ENCODE measurements around the gene STT3A. TPM values are rescaled to one million over a fixed set of nuclear protein-coding genes. Genes with fewer than 3 reads are reported as not detected.

The STT3A gene
- total and polyA plus RNA-seq, 2 donors (not counting 3 experiments of a cell fraction or from before 2014, with no cell fraction given), result 236 to 362 TPM

GRCh38 chr11:125637840-125638239 lies 45.2 kb downstream of the STT3A start:
- H3K36me3 ChIP-seq (ENCODE audit: control insufficient read depth in 2 of 2, extremely low read depth in 1 of 2, insufficient read depth in 2 of 2, low read length in 2 of 2), result peaks cover 2 to 37% of the 10 kb centered on the region in 2 experiments
- DNase-seq (ENCODE audit: low read depth, low spot score) (no peak), FAIRE-seq (no peak)
- no peak overlapping the region for H2AFZ ChIP-seq (ENCODE audit: low read depth, low read length)
- TF ChIP-seq MAX (IDR thresholded peaks at IDR 0.05; ENCODE audit: insufficient read depth, insufficient read length) (no peak), POLR2A (IDR thresholded peaks at IDR 0.05; ENCODE audit: low read depth, low read length) (no peak), EZH2 (IDR thresholded peaks at IDR 0.05; ENCODE audit: borderline replicate concordance, low read depth, low read length, severe bottlenecking) (no peak), JUN (IDR thresholded peaks at IDR 0.05; ENCODE audit: borderline replicate concordance, insufficient read depth, insufficient read length, low read depth) (no peak), MYC (IDR thresholded peaks at IDR 0.05; ENCODE audit: low read depth, low read length) (no peak)
- no peaks in the 10 kb centered on the region for H3K9me3 ChIP-seq (replicated peaks; ENCODE audit: control insufficient read depth, insufficient read depth, low read length)
- dilution Hi-C loops (cut with MboI; ENCODE audit: extremely low pct_ligation_motif_present, low sequenced_read_pairs), result no loop called here
- H3K27me3 ChIP-seq (ENCODE audit: control insufficient read depth in 2 of 2, insufficient read depth in 2 of 2, low read length in 2 of 2), result no peaks in the 10 kb centered on the region
- no peaks in the 10 kb centered on the region for H3K4me1 ChIP-seq (ENCODE audit: control insufficient read depth, extremely low read depth, insufficient read depth, low read length)
- no peak overlapping the region for H3K4me3 ChIP-seq (replicated peaks in 1 of 3; ENCODE audit: insufficient read depth in 1 of 3, low read depth in 1 of 3, low read length in 3 of 3)
- no peaks in the 10 kb centered on the region for H3K79me2 ChIP-seq (ENCODE audit: control insufficient read depth, insufficient read depth, low read length)
- no peak overlapping the region for H3K9ac ChIP-seq (replicated peaks; ENCODE audit: extremely low read depth, insufficient read depth, low read length)
- POLR2A ChIA-PET, result no interaction called here
- H3K27ac ChIP-seq (ENCODE audit: insufficient read depth, low read depth, low read length), result no peak overlapping the region
- intact Hi-C loops (cut with micrococcal nuclease), result no loop called here
- BruUV-seq (replicated peaks), result no TSS peak
- H3K9me1 ChIP-seq (replicated peaks; ENCODE audit: control insufficient read depth, extremely low read depth, insufficient read depth, low read length), result no peaks in the 10 kb centered on the region
- no peak overlapping the region for H3K4me2 ChIP-seq (ENCODE audit: insufficient read depth, low read length)
- H4K20me1 ChIP-seq (replicated peaks; ENCODE audit: control insufficient read depth, extremely low read depth, insufficient read depth, low read length), result no peaks in the 10 kb centered on the region
- CTCF ChIA-PET, result interaction anchor here (1.3 to 1.4 kb wide), 3 partner anchors 14 to 42 kb away, joined by 4 to 5 read pairs (median 5); no protein-coding TSS in a partner anchor

- ChIA-PET CTCF (interaction anchor here (1.4 kb wide), 1 partner anchor 17 kb away, joined by 5 read pairs; no protein-coding TSS in a partner anchor), POLR2A (no interaction called here)
- H3K9me3 ChIP-seq (replicated peaks; ENCODE audit: control insufficient read depth, insufficient read depth, low read length), result no peaks in the 10 kb centered on the region
- dilution Hi-C loops (cut with MboI; ENCODE audit: extremely low pct_ligation_motif_present, low sequenced_read_pairs) (no loop called here), intact Hi-C loops (cut with micrococcal nuclease) (no loop called here)
- FAIRE-seq, result no peak
- no peak overlapping the region for H3K27ac ChIP-seq (ENCODE audit: insufficient read depth, low read depth, low read length)
- no peaks in the 10 kb centered on the region for H3K9me1 ChIP-seq (replicated peaks; ENCODE audit: control insufficient read depth, extremely low read depth, insufficient read depth, low read length)
- no peak overlapping the region for H3K4me2 ChIP-seq (ENCODE audit: insufficient read depth, low read length)
- no peak overlapping the region for H3K4me3 ChIP-seq (replicated peaks in 1 of 3; ENCODE audit: insufficient read depth in 1 of 3, low read depth in 1 of 3, low read length in 3 of 3)
- TF ChIP-seq MAX (IDR thresholded peaks at IDR 0.05; ENCODE audit: insufficient read depth, insufficient read length) (no peak), POLR2AphosphoS5 (IDR thresholded peaks at IDR 0.05; ENCODE audit: insufficient read depth, low read depth, low read length) (no peak), GATA2 (IDR thresholded peaks at IDR 0.05; ENCODE audit: insufficient read depth, insufficient read length, low read depth, low read length) (no peak), CTCF (IDR thresholded peaks at IDR 0.05; ENCODE audit: extremely low read depth in 1 of 2, insufficient read depth in 1 of 2, low read depth in 1 of 2, low read length in 2 of 2) (no peak), EZH2 (IDR thresholded peaks at IDR 0.05; ENCODE audit: borderline replicate concordance, low read depth, low read length, severe bottlenecking) (no peak), MYC (IDR thresholded peaks at IDR 0.05; ENCODE audit: low read depth, low read length) (no peak), FOS (IDR thresholded peaks at IDR 0.05; ENCODE audit: borderline replicate concordance, insufficient read depth, low read length) (no peak)
- no peaks in the 10 kb centered on the region for H3K4me1 ChIP-seq (ENCODE audit: control insufficient read depth, extremely low read depth, insufficient read depth, low read length)
- H3K27me3 ChIP-seq (ENCODE audit: control insufficient read depth in 2 of 2, insufficient read depth in 2 of 2, low read length in 2 of 2), result no peaks in the 10 kb centered on the region
- H3K9ac ChIP-seq (replicated peaks; ENCODE audit: extremely low read depth, insufficient read depth, low read length), result no peak overlapping the region
- DNase-seq (ENCODE audit: low read depth, low spot score), result no peak
- peaks cover 2 to 35% of the 10 kb centered on the region in 2 experiments for H3K36me3 ChIP-seq (ENCODE audit: control insufficient read depth in 2 of 2, extremely low read depth in 1 of 2, insufficient read depth in 2 of 2, low read length in 2 of 2)
- no peaks in the 10 kb centered on the region for H4K20me1 ChIP-seq (replicated peaks; ENCODE audit: control insufficient read depth, extremely low read depth, insufficient read depth, low read length)
- no TSS peak for BruUV-seq (replicated peaks)
- H3K79me2 ChIP-seq (ENCODE audit: control insufficient read depth, insufficient read depth, low read length), result no peaks in the 10 kb centered on the region
- no peak overlapping the region for H2AFZ ChIP-seq (ENCODE audit: low read depth, low read length)
Measured at GRCh38 chr11:125638315-125638714, 45.7 kb downstream of the STT3A start.

All from endothelial cell of umbilical vein (primary cell).